SK-N-SH (cell line): ENCODE data around the gene PTOV1. TPM values are rescaled to one million over a fixed set of nuclear protein-coding genes. Genes with fewer than 3 reads are reported as not detected.
A peak's percentile ranks its signal among the peaks of the same experiment; 100 is the strongest.
"Not testable (repeated sequence)": the region's sequence is repeated elsewhere in the genome, so short reads cannot be mapped to it uniquely, and the experiment has no call there.

Source experiments
- CTCF ChIA-PET: fragments of 300-600, 350-600 bp; formaldehyde crosslinking; extraction: SDS; loops from one replicate; lab custom pipeline; 2021; lab: Yijun Ruan, JAX
- POLR2A ChIA-PET: fragments of 350-600 bp; sonication (Branson Sonifier 250); formaldehyde crosslinking; extraction: SDS; loops from one replicate; lab custom pipeline; 2020; ENCODE audit warnings: antibody characterized with exemption, inconsistent platforms; lab: Yijun Ruan, JAX
- DNase-seq: peaks from one replicate; pipeline ENCODE4 v3.0.0; 2012
- H2AFZ ChIP-seq: fragments of 200-600 bp; sonication (generic); 2 replicates; pipeline ENCODE4 v1.8.1; 2016; ENCODE audit warnings: antibody characterized with exemption, mild to moderate bottlenecking, low read depth
- H3F3A ChIP-seq: fragments of 200-600 bp; sonication (generic); replicated peaks from 2 replicates; pipeline ENCODE3; 2016; ENCODE audit warnings: antibody characterized with exemption, mild to moderate bottlenecking; ENCODE audit not compliant: insufficient read depth
- H3K27ac ChIP-seq, 2 experiments: fragments of 200-500 bp in 1 of 2; fragments of 200-600 bp in 1 of 2; sonication (Bioruptor generic) in 1 of 2; sonication (generic), shearing (Covaris generic) in 1 of 2; 2 replicates each; pipeline versions ENCODE4 v1.5.1 to v1.6.1; 2014 to 2016; ENCODE audit warnings: low read depth in 2 of 2, inconsistent platforms in 1 of 2, low read length in 1 of 2, mild to moderate bottlenecking in 1 of 2, mixed read lengths in 1 of 2
- H3K27me3 ChIP-seq: fragments of 200-600 bp; sonication (generic), shearing (Covaris generic); 2 replicates; pipeline ENCODE4 v1.6.1; 2016; ENCODE audit warnings: mixed run types; ENCODE audit not compliant: insufficient read depth
- H3K36me3 ChIP-seq, 2 experiments: fragments of 200-500 bp in 1 of 2; fragments of 200-600 bp in 1 of 2; sonication (Bioruptor generic) in 1 of 2; sonication (generic) in 1 of 2; replicated peaks in 1 of 2; 2 replicates each; pipeline versions ENCODE3 to v1.5.1; 2014 to 2016; ENCODE audit warnings: low read length in 1 of 2, mild to moderate bottlenecking in 1 of 2; ENCODE audit not compliant: insufficient read depth in 2 of 2, control insufficient read depth in 1 of 2
- H3K4me1 ChIP-seq, 2 experiments: fragments of 200-500 bp in 1 of 2; fragments of 200-600 bp in 1 of 2; sonication (Bioruptor generic) in 1 of 2; sonication (generic), shearing (Covaris generic) in 1 of 2; 2 replicates each; pipeline versions ENCODE4 v1.5.1 to v1.6.1; 2014 to 2016; ENCODE audit warnings: low read depth in 1 of 2, low read length in 1 of 2, mixed run types in 1 of 2; ENCODE audit not compliant: insufficient read depth in 2 of 2, control insufficient read depth in 1 of 2
- H3K4me2 ChIP-seq: fragments of 200-600 bp; sonication (generic), shearing (Covaris generic); 2 replicates; pipeline ENCODE4 v1.6.1; 2017; ENCODE audit warnings: mixed run types
- H3K4me3 ChIP-seq, 2 experiments: fragments of 200-500 bp in 1 of 2; fragments of 200-600 bp in 1 of 2; sonication (Bioruptor generic) in 1 of 2; sonication (generic), shearing (Covaris generic) in 1 of 2; 2 replicates each; pipeline versions ENCODE4 v1.5.1 to v1.8.1; 2014 to 2016; ENCODE audit warnings: low read depth in 2 of 2, inconsistent platforms in 1 of 2, low read length in 1 of 2, mild to moderate bottlenecking in 1 of 2, mixed read lengths in 1 of 2, moderate library complexity in 1 of 2
- H3K79me2 ChIP-seq: fragments of 200-600 bp; sonication (generic); 2 replicates; pipeline ENCODE4 v1.8.1; 2017; ENCODE audit warnings: mild to moderate bottlenecking; ENCODE audit not compliant: insufficient read depth
- H3K9ac ChIP-seq: fragments of 200-600 bp; sonication (generic); 2 replicates; pipeline ENCODE4 v1.6.1; 2017; ENCODE audit warnings: mixed run types
- H3K9me2 ChIP-seq: fragments of 200-600 bp; sonication (generic); 2 replicates; pipeline ENCODE4 v1.6.1; 2017; ENCODE audit warnings: mixed run types
- H3K9me3 ChIP-seq: fragments of 200-600 bp; sonication (generic); 2 replicates; pipeline ENCODE4 v1.6.1; 2017; ENCODE audit warnings: mixed run types, mild to moderate bottlenecking, moderate library complexity
- H4K20me1 ChIP-seq: fragments of 200-600 bp; sonication (generic); 2 replicates; pipeline ENCODE4 v1.6.1; 2017; ENCODE audit warnings: mild to moderate bottlenecking, mixed run types; ENCODE audit not compliant: insufficient read depth
- CHD2 ChIP-seq: fragments of 150-350 bp; IDR thresholded peaks from 2 replicates; pipeline ENCODE4 v1.6.1; 2018; ENCODE audit warnings: low read length; ENCODE audit not compliant: partially characterized antibody
- ELF1 ChIP-seq: IDR thresholded peaks from 2 replicates; pipeline ENCODE4 v1.4.0; 2012
- EP300 ChIP-seq, 2 experiments: IDR thresholded peaks; 2 replicates each; pipeline versions ENCODE4 v1.4.0 to v1.6.1; 2012; ENCODE audit warnings: borderline replicate concordance in 1 of 2, low read depth in 1 of 2, low read length in 1 of 2
- GATA2 ChIP-seq: sonication (generic); formaldehyde crosslinking; IDR thresholded peaks from 2 replicates; pipeline ENCODE4 v1.5.0; 2020; ENCODE audit warnings: mild to moderate bottlenecking, missing genetic modification reagents
- JUND ChIP-seq: IDR thresholded peaks from 2 replicates; pipeline ENCODE4 v1.4.0; 2012
- MXI1 ChIP-seq: IDR thresholded peaks from 2 replicates; pipeline ENCODE4 v1.6.1; 2012; ENCODE audit warnings: mild to moderate bottlenecking, low read depth, low read length, improper control_type of control experiment
- NFIC ChIP-seq: IDR thresholded peaks from 2 replicates; pipeline ENCODE4 v1.4.0; 2012; ENCODE audit warnings: borderline replicate concordance
- RCOR1 ChIP-seq: fragments of 150-350 bp; IDR thresholded peaks from 2 replicates; pipeline ENCODE4 v1.6.1; 2017; ENCODE audit warnings: antibody characterized with exemption, low read length
- RFX5 ChIP-seq: IDR thresholded peaks from 2 replicates; pipeline ENCODE4 v1.6.1; 2012; ENCODE audit warnings: mild to moderate bottlenecking, improper control_type of control experiment, low read length
- SIN3A ChIP-seq: IDR thresholded peaks from 2 replicates; pipeline ENCODE4 v1.6.1; 2012; ENCODE audit warnings: low read depth, mild to moderate bottlenecking, low read length, moderate library complexity, borderline replicate concordance
- SMC3 ChIP-seq: IDR thresholded peaks from 2 replicates; pipeline ENCODE4 v1.6.1; 2012; ENCODE audit warnings: low read depth, low read length, improper control_type of control experiment
- TAF1 ChIP-seq: IDR thresholded peaks from 2 replicates; pipeline ENCODE4 v1.6.1; 2012; ENCODE audit warnings: low read depth, mild to moderate bottlenecking, low read length, moderate library complexity, borderline replicate concordance
- TCF12 ChIP-seq: IDR thresholded peaks from 2 replicates; pipeline ENCODE4 v1.4.0; 2012
- WGBS: methylation state at CpG from one replicate; pipeline ENCODE4 v1.1.6; 2017; ENCODE audit warnings: low lambda C conversion rate; 5-methylcytosine and 5-hydroxymethylcytosine counted together
- polyA plus RNA-seq, 3 experiments: library from polyadenylated mRNA; depleted of rRNA; stranded (reverse); fragments of >200 nt; gene quantifications; 2 replicates each; pipeline ENCODE4 v1.2.3, GENCODE V29; 2012
- TF ChIP-seq, protein P1 (sequence below): fragments of 200-600 bp; sonication (generic); IDR thresholded peaks from 2 replicates; pipeline ENCODE4 v1.6.1; 2017; ENCODE audit warnings: antibody characterized with exemption, mild to moderate bottlenecking, moderate library complexity
- TF ChIP-seq, protein P2 (sequence below): IDR thresholded peaks from 2 replicates; pipeline ENCODE4 v1.4.0; 2012; ENCODE audit warnings: low read depth

Gene PTOV1
- polyA plus RNA-seq, 1 of the 3 experiments (the other 2 are of a cell fraction) = 95.0 TPM

DNA sequence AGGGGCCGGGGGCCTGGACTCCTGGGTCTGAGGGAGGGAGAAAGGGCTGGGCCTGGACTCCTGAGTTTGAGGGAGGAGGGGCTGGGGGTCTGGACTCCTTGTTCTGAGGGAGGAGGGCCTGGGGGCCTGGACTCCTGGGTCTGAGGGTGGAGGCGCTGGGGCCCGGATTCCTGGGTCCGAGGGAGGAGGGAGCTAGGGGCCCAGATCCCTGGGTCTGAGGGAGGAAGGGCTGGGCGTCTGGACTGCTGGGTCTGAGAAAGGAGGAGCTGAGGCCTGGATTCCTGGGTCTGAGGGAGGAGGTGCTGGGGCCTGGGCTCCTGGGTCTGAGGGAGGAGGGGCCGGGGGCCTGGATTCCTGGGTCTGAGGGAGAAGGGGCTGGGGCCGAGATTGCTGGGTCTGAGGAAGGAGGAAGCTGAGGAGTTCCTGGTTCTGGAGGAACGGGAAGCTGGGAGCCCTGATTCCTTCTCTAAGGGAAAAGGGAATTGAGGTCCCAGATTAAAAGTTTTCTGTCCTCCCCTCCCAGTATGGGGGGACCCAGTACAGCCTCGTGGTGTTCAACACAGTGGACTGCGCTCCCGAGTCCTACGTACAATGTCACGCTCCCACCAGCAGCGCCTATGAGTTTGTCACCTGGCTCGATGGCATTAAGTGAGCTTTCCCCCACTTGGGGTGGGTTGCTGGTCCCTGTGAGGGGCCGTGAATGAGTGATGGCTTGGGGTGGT is 32.1 kb upstream of the PTOV1 start:
- H3K4me1 ChIP-seq = peaks cover 0 to 18% of the 10 kb centered on the region in 2 experiments; a peak in 3 of 4 replicates
- H3K4me3 ChIP-seq = peak overlapping the region; percentile 72 to 90
- H3K27ac ChIP-seq = peak overlapping the region; percentile 93 to 98; a peak in 3 of 4 replicates
- 57% methylated on average over 11 of the region's 16 CpGs for WGBS
- H3K9me2 ChIP-seq = no peaks in the 10 kb centered on the region
- TF ChIP-seq, protein P1, sequence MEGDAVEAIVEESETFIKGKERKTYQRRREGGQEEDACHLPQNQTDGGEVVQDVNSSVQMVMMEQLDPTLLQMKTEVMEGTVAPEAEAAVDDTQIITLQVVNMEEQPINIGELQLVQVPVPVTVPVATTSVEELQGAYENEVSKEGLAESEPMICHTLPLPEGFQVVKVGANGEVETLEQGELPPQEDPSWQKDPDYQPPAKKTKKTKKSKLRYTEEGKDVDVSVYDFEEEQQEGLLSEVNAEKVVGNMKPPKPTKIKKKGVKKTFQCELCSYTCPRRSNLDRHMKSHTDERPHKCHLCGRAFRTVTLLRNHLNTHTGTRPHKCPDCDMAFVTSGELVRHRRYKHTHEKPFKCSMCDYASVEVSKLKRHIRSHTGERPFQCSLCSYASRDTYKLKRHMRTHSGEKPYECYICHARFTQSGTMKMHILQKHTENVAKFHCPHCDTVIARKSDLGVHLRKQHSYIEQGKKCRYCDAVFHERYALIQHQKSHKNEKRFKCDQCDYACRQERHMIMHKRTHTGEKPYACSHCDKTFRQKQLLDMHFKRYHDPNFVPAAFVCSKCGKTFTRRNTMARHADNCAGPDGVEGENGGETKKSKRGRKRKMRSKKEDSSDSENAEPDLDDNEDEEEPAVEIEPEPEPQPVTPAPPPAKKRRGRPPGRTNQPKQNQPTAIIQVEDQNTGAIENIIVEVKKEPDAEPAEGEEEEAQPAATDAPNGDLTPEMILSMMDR = no peak
- TF ChIP-seq, protein P2, sequence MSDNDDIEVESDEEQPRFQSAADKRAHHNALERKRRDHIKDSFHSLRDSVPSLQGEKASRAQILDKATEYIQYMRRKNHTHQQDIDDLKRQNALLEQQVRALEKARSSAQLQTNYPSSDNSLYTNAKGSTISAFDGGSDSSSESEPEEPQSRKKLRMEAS = no peak
- TF ChIP-seq RFX5 (no peak), NFIC (no peak), RCOR1 (no peak), SMC3 (no peak), TCF12 (no peak), CHD2 (no peak), GATA2 (CRISPR knock-in tag) (no peak), SIN3A (no peak), MXI1 (no peak), JUND (no peak), ELF1 (no peak), EP300 (IDR thresholded peaks at IDR 0.05; ENCODE audit: borderline replicate concordance in 1 of 2, low read depth in 1 of 2, low read length in 1 of 2) (no peak), TAF1 (no peak)
- H3F3A ChIP-seq = peaks cover 20% of the 10 kb centered on the region
- peaks cover 57% of the 10 kb centered on the region for H3K79me2 ChIP-seq
- ChIA-PET CTCF (interaction anchor here (0.6 to 1.2 kb wide), 12 partner anchors 15 to 254 kb away, joined by 3 to 4 read pairs (median 3); partner anchors contain the start of gene PTOV1), POLR2A (interaction anchor here (0.9 kb wide), 1 partner anchor 32 kb away, joined by 3 read pairs; the partner anchor contains the start of gene PTOV1)
- peak overlapping the region; percentile 98 for H3K9ac ChIP-seq
- DNase-seq = no peak
- peaks cover 0 to 11% of the 10 kb centered on the region in 2 experiments for H3K36me3 ChIP-seq
- H2AFZ ChIP-seq = peak overlapping the region; percentile 90; the same call in 1 of the 2 replicates
- no peaks in the 10 kb centered on the region for H3K27me3 ChIP-seq
- peak overlapping the region; percentile 97 for H3K4me2 ChIP-seq
- H4K20me1 ChIP-seq = no peaks in the 10 kb centered on the region
- H3K9me3 ChIP-seq = no peaks in the 10 kb centered on the region

DNA sequence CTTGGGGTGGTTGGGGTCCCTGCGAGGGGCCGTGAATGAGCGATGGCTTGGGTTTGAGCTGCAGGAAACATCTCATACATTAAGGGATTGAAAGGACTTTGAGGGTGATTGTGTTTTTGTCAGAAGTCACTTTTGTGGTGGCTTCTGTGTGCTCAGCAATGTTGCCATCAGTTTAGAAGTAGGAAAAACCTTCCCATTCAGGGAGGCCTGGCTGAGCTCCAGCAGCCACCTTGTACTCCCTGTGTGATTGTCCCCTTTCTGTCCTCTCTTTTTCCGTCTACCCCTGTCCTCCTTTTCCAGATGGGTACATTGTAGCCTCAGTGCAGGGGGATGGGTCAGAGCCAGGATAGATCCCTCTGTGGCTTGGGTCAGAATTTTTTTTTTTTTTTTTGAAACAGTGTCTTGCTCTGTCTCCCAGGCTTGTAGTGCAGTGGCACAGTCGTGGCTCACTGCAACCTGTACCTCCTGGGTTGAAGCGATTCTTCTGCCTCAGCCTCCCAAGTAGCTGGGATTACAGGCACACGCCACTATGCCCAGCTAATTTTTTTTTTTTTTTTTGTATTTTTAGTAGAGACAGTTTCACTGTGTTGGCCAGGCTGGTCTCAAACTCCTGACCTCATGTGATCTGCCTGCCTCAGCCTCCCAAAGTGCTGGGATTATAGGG is 31.4 kb upstream of the PTOV1 start:
- ChIA-PET CTCF (interaction anchor here (0.9 to 1.2 kb wide), 6 partner anchors 15 to 198 kb away, joined by 3 to 4 read pairs (median 3); partner anchors contain the start of gene PTOV1), POLR2A (interaction anchor here (0.6 to 1.8 kb wide), 2 partner anchors 31 to 46 kb away, joined by 3 to 4 read pairs; no protein-coding TSS in a partner anchor)
- Histone ChIP-seq H3K4me2 (peak overlapping the region; percentile 97), H3K36me3 (peaks cover 0 to 13% of the 10 kb centered on the region in 2 experiments), H3K9ac (peak overlapping the region; percentile 98), H3K4me1 (peaks cover 0 to 18% of the 10 kb centered on the region in 2 experiments; a peak in 2 of 4 replicates), H3K4me3 (peak overlapping the region; percentile 72 to 90), H3K79me2 (peaks cover 65% of the 10 kb centered on the region), H3F3A (peaks cover 12% of the 10 kb centered on the region)
- WGBS = 91% methylated on average over 7 of the region's 7 CpGs
- not testable (repeated sequence) for H3K9me2 ChIP-seq, H3K27ac ChIP-seq, H3K27me3 ChIP-seq, H4K20me1 ChIP-seq, H2AFZ ChIP-seq, DNase-seq, H3K9me3 ChIP-seq
